Calu3 (cell line): ENCODE data around the gene CCNE1. TPM values are rescaled to one million over a fixed set of nuclear protein-coding genes. Genes with fewer than 3 reads are reported as not detected.

ENCODE experiments used
- BruUV-seq: library from RNA; stranded (reverse); fragments of 400-500 nt; replicated peaks from 2 replicates; lab custom pipeline; 2021; lab: Mats Ljungman, UMichigan
- CTCF ChIA-PET: fragments of 300-600 bp; sonication (Branson Sonifier 250); formaldehyde crosslinking; loops from one replicate; lab custom pipeline; 2022; ENCODE audit warnings: antibody characterized with exemption; lab: Charles Lee
- DNase-seq: peaks from one replicate; pipeline ENCODE4 v3.0.0; 2022
- H3K27ac Mint-ChIP-seq: one replicate; pipeline ENCODE4 v1.8.0; 2022; ENCODE audit warnings: mixed read lengths; ENCODE audit not compliant: unreplicated experiment
- H3K27me3 Mint-ChIP-seq: one replicate; pipeline ENCODE4 v1.8.0; 2022; ENCODE audit warnings: mixed read lengths; ENCODE audit not compliant: unreplicated experiment
- H3K36me3 Mint-ChIP-seq: one replicate; pipeline ENCODE4 v1.8.0; 2022; ENCODE audit warnings: mild to moderate bottlenecking, moderate library complexity, mixed read lengths; ENCODE audit not compliant: insufficient read depth, unreplicated experiment
- H3K4me1 Mint-ChIP-seq: one replicate; pipeline ENCODE4 v1.8.0; 2022; ENCODE audit warnings: mild to moderate bottlenecking, low read depth, mixed read lengths; ENCODE audit not compliant: unreplicated experiment
- H3K4me3 Mint-ChIP-seq: one replicate; pipeline ENCODE4 v1.8.0; 2022; ENCODE audit warnings: mild to moderate bottlenecking, low read depth, moderate library complexity, mixed read lengths; ENCODE audit not compliant: unreplicated experiment
- H3K9me3 Mint-ChIP-seq: one replicate; pipeline ENCODE4 v1.8.0; 2022; ENCODE audit warnings: low read depth, mixed read lengths; ENCODE audit not compliant: unreplicated experiment
- intact Hi-C: fragments of 100-400 bp; cut with micrococcal nuclease; formaldehyde crosslinking; loops from one replicate; pipeline ENCODE4 v1.10.0; 2022; ENCODE audit not compliant: unreplicated experiment
- total RNA-seq: library from RNA; stranded (reverse); gene quantifications from 2 replicates; pipeline ENCODE4 v1.2.3, GENCODE V29; 2022
- TF ChIP-seq, protein P1 (sequence below): fragments of 200-600 bp; IDR thresholded peaks from one replicate; pipeline ENCODE4 v1.8.0; 2022; ENCODE audit warnings: antibody characterized with exemption; ENCODE audit not compliant: unreplicated experiment

The CCNE1 gene
- total RNA-seq, 1 experiment from 2014 or later = 15.9 TPM

DNA sequence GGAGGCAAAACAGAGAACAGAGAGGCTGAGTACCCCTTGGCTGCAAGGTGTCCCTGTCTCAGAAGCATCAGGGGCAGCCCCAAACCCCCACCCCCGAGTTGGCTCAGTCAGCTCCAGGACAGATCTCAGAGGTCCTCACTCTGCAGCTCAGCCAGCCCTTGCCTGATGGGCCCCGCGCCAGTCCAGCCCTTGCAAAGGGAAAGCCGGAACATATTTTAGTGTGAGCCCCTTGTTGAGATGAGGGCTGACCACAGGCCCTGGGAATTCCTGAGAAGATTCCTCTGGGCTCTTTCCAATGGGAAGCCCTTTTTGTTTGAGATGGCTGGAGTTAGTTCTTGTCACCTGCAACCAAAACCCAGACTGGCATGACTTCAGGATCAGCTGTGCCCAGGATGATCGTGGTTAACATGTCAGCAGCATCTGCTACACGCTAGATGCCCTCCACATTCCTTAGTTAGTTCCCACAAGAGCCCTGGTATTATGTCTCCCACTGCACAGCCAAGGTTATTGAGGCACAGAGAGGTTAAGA is 33.9 kb upstream of the CCNE1 start:
- H3K9me3 Mint-ChIP-seq = no peaks in the 10 kb centered on the region
- no TSS peak for BruUV-seq
- H3K4me1 Mint-ChIP-seq = no peaks in the 10 kb centered on the region
- CTCF ChIA-PET = no interaction called here
- no peak overlapping the region for H3K4me3 Mint-ChIP-seq
- TF ChIP-seq, protein P1, sequence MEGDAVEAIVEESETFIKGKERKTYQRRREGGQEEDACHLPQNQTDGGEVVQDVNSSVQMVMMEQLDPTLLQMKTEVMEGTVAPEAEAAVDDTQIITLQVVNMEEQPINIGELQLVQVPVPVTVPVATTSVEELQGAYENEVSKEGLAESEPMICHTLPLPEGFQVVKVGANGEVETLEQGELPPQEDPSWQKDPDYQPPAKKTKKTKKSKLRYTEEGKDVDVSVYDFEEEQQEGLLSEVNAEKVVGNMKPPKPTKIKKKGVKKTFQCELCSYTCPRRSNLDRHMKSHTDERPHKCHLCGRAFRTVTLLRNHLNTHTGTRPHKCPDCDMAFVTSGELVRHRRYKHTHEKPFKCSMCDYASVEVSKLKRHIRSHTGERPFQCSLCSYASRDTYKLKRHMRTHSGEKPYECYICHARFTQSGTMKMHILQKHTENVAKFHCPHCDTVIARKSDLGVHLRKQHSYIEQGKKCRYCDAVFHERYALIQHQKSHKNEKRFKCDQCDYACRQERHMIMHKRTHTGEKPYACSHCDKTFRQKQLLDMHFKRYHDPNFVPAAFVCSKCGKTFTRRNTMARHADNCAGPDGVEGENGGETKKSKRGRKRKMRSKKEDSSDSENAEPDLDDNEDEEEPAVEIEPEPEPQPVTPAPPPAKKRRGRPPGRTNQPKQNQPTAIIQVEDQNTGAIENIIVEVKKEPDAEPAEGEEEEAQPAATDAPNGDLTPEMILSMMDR = no peak
- H3K27me3 Mint-ChIP-seq = peaks cover 48% of the 10 kb centered on the region
- H3K36me3 Mint-ChIP-seq = no peaks in the 10 kb centered on the region
- DNase-seq = no peak
- no peak overlapping the region for H3K27ac Mint-ChIP-seq
- intact Hi-C loops = no loop called here

DNA sequence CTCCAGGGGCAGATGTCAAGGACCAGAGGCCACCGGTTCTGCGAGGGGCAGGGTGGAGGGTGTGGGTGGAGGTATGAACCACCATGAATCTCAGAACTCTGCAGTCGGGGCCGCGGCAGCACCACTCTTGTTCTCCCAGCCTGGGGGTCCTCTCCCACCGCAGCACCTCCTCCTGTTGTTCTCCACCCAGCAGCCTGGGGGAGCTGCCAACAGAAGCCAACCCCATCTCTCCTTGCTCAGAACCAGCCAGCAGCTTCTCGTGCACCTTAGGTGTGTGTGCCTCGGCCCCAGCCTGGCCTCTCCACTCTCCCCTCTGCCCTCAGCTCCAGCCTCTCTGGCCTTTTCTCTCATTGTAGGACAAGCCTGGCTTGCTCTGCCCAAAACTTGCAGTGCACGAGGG is 31.9 kb upstream of the CCNE1 start:
- no peaks in the 10 kb centered on the region for H3K4me1 Mint-ChIP-seq
- CTCF ChIA-PET = no interaction called here
- peaks cover 65% of the 10 kb centered on the region for H3K27me3 Mint-ChIP-seq
- intact Hi-C loops = no loop called here
- no peaks in the 10 kb centered on the region for H3K9me3 Mint-ChIP-seq
- no peak overlapping the region for H3K27ac Mint-ChIP-seq
- BruUV-seq = no TSS peak
- H3K4me3 Mint-ChIP-seq = no peak overlapping the region
- DNase-seq = no peak
- no peaks in the 10 kb centered on the region for H3K36me3 Mint-ChIP-seq
- TF ChIP-seq, protein P1 = no peak

DNA sequence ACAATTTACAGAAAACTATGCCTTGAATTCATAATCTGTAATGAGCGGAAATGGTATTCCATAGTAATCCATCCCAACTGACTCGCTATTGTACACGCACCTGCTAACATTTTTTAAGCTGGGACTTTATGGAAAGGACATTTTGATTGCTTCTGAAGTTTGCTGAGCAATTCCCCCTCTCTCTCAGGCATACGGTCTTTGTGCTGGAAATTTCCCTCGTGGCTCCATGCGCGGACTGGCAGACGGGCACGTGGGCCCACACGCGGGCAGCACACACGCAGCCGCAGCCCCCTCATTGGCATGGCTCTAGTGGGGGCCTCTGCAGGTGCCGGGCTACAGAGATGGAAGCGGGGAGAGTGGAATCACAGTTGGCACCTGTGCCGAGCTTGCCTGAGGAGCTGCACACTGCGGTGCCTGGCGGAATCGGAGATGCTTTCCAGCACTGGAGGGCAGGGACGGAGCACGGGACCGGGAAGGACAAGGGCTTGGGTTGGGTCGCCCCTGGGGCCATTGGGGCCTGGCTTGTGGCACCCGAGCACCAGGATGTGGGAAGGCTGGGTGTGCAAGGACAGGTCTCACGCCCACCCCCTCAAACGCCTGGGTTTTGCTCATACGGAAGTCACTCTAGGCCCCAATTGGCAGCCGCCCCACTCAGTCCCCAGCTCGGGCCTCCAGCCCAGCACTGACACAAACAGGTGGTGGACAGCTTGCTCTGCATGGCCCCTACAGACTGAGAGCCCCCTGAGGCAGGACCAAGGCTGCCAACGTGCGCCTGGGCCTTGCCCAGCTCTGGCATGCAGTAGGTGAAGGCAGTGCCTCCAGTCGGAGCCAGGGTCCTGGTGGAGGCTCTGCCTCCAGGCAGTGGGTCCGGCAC is 30.2 kb upstream of the CCNE1 start:
- CTCF ChIA-PET = no interaction called here
- intact Hi-C loops = no loop called here
- H3K4me3 Mint-ChIP-seq = no peak overlapping the region

DNA sequence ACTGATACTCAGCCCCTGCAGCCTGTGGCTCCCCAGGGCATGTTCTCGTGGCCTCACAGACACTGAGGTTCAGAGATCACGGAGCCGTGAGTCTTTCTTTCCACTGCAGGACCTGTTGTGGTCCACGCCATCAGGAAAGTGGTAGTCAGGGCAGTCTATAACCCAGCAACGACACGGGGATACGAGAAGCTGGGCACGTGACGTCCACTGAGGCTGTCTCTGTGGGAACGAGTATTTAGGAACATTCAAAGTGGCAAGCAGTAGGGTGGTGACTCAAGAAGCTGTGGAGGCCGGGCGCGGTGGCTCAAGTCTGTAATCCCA is 29.6 kb upstream of the CCNE1 start:
- DNase-seq = no peak
- peaks cover 85% of the 10 kb centered on the region for H3K27me3 Mint-ChIP-seq
- TF ChIP-seq, protein P1 = no peak
- no peaks in the 10 kb centered on the region for H3K4me1 Mint-ChIP-seq
- no TSS peak for BruUV-seq
- CTCF ChIA-PET = no interaction called here
- H3K9me3 Mint-ChIP-seq = no peaks in the 10 kb centered on the region
- peaks cover 3% of the 10 kb centered on the region for H3K36me3 Mint-ChIP-seq
- intact Hi-C loops = no loop called here
- no peak overlapping the region for H3K27ac Mint-ChIP-seq
- H3K4me3 Mint-ChIP-seq = no peak overlapping the region

More for the DNA sequence above, 30.2 kb upstream of the CCNE1 start:
- no peak for DNase-seq
- TF ChIP-seq, protein P1 = no peak
- Mint-ChIP-seq H3K9me3 (no peaks in the 10 kb centered on the region), H3K36me3 (peaks cover 3% of the 10 kb centered on the region), H3K4me1 (no peaks in the 10 kb centered on the region), H3K27ac (no peak overlapping the region), H3K27me3 (peaks cover 82% of the 10 kb centered on the region)
- no TSS peak for BruUV-seq
